Putamen (tissue), 1 donor: ENCODE data around the gene OPA3.

ENCODE experiments used
- DNase-seq: peaks from one replicate; pipeline ENCODE4 v3.0.0-alpha.2; 2016; ENCODE audit warnings: low spot score

OPA3 gene

DNA sequence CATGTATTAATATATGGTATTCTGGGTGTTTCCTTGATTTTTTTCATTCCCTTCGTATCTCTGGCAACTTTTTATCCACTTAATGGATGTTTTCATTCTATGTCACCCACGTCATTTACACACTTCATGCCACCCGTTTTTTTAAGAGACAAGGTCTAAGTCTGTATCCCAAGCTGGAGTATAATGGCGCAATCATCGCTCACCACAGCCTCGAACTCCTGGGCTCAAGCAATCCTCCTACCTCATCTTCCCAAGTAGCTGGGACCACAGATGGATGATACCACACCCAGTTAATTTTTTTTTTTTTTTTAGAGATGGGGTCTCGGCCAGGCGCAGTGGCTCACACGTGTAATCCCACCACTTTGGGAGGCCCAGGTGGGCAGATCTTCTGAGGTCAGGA, 80.7 kb downstream of the OPA3 start:
- no peak for DNase-seq

DNA sequence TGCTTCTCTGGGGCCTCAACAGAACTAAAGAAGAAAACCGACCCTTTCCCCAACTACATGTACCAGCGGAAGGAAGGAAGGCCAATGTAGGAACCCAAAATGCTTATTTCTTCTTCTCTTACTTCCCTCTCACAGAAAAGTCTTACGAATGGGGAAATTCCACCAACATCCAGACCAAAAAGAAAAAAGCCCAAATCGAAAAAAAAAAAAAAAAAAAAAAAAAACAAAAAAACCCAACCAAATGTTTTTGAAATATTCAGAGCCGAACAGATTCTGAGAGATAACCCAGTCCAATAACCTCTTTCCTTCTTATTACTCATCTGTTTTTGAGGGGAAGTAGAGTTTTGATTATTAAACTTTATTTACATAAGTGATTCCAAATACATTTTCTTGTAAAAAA, 82.5 kb downstream of the OPA3 start:
- no peak for DNase-seq

- DNase-seq, result no peak
These were observed 82.9 kb downstream of the OPA3 start for GRCh38 chr19:45501730-45502014.

GRCh38 chr19:45500918-45501729, 83.5 kb downstream of the OPA3 start:
- DNase-seq, result no peak

- no peak for DNase-seq
These were observed 85.1 kb downstream of the OPA3 start for GRCh38 chr19:45499196-45500180.

- DNase-seq, result no peak
These were observed 86.0 kb downstream of the OPA3 start, which contains the start of gene PPM1N for GRCh38 chr19:45498411-45499195. Gene PPM1N (plus strand): TSS chr19:45498443. CDS start chr19:45498473, 30 bp downstream.

- no peak for DNase-seq
These were observed 86.8 kb downstream of the OPA3 start for GRCh38 chr19:45497791-45498190.

GRCh38 chr19:45496349-45496953, 88.2 kb downstream of the OPA3 start:
- no peak for DNase-seq

GRCh38 chr19:45495178-45495577, 89.4 kb downstream of the OPA3 start:
- DNase-seq, result no peak

GRCh38 chr19:45494261-45494916, 90.2 kb downstream of the OPA3 start:
- no peak for DNase-seq

- DNase-seq, result no peak
These were observed 91.8 kb downstream of the OPA3 start for GRCh38 chr19:45492627-45493470.

GRCh38 chr19:45492137-45492626, 92.4 kb downstream of the OPA3 start:
- DNase-seq, result no peak

- DNase-seq, result no peak
These were observed 95.3 kb downstream of the OPA3 start for GRCh38 chr19:45489216-45489855.

DNA sequence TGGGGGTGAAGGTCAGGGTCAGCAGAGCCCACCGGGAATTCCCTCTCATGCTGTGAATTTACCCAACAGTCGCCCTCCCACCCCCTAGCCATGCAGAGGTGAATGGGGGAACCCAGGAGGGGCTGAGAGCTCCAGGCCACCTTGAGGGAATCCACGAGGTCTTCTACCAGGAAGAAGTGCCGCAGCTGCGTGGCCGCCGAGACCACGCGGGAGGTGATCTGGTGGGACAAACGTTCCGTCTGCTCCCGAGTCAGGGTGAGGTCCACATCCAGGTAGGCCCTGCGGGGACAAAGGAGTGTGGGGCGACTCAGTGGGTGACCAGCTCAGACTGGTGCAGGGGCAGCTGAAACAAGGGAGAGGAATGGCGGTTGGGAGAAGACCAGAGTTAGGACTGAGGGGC, 95.9 kb downstream of the OPA3 start:
- no peak for DNase-seq

DNA sequence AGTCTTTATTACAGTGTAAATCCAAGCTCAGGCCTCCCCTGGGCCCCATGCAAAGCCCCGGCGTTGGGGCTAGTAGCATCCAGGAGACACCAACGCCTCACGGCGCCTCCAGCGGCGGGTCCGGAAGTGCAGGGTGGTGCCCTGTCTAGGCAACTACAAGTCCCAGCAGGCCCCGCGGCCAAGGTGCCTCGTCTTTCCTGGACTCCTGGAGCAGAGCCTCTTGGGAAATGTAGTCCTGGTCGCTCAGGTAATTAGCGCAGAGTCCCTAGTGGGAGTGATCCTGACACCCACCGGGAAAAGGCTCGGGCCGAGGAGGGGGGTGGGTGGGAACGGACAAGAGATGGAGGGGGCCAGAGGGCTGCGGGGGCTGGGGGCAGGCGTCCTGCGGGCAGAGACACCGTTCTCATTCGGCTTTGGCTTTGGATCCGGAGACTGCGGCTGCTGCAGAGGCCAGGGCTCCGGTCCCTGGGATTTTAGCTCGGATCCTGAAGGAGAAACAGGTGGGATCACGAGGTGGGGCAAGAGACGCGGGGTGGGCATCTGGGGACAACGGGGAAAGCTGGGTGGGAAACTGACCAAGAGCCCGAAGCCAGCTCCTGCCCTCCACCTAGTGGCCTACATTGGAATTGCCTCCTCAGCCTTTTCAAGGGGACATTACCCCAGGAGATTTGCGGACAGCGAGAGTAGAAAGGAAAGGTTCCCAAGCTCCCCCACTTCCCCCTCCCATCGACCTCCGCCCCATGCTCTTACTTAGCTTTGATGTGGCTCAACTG, 99.1 kb downstream of the OPA3 start:
- peak; percentile 94 for DNase-seq

DNA sequence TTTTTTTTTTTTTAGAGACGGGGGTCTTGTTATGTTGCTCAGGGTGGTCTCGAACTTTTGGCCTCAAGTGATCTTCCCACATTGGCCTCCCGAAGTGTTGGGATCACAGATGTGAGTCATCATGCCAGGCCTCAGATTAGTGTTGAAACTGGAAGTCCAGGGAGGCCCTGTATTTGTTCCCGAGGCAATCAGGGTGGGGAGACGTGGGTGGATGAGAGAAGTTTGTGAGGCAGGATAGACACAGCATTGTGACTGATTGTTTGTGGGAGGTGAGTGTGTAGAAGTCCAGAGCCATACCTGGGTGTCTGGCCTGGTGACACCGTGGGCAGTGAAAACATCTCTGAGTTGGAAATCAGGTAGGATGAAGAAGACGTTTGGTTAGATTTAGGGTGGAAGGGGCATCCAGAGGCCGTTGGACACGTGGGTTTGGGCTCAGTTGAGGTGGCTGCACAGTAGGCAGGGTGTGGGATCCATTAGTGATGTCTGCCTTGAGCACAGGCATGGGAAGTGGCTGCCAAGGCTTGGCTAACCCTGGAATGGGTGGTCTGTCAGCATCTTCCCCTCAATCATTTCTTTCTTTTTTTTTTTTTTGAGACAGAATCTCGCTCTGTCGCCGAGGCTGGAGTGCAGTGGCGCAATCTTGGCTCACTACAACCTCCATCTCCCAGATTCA, 100.2 kb downstream of the OPA3 start:
- no peak for DNase-seq

DNA sequence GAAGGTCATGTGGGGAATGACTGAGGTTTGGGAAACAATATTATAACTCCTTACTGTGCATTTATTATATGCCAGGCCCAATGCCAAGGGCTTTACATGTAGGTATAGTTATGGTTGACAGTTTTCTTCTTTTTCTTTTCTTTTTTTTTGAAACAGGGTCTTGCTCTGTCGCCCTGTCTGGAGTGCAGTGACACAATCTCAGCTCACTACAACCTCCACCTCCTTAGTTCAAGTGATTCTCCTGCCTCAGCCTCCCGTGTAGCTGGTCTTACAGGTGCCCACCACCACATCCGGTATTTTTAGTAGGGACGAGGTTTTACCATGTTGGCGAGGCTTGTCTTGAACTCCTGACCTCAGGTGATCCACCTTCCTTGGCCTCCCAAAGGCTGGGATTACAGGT, 101.6 kb downstream of the OPA3 start:
- DNase-seq, result no peak
